ENCODE results near the gene HOXB8.

The HOXB8 gene

DNA sequence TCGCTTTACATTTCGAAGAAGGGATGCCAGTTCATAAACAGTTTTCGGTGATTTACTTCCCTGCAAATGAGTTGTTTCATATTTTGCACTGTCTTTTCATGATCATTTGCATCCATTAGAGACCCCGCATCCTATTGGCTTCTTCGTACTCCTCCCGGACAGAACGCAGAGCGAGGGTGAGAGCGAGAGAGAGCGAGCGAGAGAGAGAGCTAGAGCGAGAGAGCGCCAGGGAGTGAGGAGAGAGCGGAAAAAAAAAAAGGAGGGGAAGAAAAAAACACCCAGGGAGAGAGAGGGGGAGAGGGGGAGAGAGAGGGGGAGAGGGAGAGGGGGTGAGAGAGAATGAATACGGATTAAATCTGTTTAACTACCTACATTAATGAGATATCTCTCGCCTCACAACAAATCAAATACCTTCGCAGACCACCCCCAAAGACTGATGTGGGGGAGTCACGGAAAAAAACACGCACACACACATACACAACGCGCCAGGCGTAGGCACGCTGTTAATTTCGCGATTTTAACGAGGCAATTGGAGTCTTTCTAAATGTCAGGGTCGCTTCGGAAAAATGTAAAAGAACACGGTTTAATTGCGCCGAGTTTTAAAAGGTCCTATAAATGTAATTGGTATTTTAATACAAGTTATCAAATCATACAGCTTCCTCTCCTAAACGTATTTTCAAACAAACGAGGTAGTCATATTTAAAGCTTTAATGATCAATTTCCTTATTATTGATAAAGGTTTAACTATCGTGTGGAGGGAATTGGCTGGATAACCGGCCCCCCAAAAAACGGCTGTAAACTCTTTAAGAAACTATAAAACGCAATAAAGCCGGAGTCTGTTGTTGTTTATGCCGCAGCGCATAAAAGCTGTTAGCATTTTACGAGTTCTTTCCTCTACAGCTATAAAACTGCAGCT is at the start of gene HOXB8:
Gene HOXB8, minus strand, starts transcription at position 246 of the 916 bp plus-strand sequence. CDS start 588 bp downstream, outside the sequence.
- DNase-seq = no peak

DNA sequence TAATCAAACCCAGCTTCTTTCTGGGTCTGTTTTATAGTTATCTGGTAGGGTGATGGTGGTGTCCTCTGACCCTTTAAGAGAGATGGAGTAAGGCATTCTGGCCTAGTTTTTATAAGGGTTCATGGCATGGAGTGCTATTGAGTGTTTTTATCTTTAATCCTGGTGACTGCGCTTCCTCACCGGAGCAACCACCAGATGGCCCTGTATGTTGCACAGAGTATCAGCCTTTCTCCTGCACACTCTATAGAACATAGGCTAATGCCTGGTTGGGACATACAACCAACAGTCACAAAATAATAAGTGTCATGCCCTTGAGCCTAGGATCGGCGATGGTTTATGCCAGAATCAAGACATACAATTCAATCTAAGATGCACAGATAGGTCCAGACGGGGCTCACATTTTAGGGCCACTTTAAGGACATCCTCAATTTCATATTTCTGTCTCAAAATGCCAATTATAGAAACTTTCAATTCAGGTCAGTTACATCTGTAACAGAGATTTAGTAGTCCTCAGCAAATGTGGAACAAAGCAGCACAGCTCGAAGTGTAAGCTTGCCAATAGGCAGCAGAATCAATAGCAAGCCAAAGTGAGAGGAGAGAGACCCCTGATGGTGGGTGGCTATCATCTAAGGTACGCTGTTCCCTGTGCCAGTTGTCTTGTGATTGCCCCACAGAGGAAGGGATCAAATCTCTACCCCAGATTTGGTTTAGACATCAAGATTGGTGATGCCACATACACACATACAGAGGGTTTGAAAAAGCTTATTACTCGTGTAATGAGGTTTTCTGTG is 48.2 kb upstream of the HOXB8 start:
- DNase-seq = no peak

DNA sequence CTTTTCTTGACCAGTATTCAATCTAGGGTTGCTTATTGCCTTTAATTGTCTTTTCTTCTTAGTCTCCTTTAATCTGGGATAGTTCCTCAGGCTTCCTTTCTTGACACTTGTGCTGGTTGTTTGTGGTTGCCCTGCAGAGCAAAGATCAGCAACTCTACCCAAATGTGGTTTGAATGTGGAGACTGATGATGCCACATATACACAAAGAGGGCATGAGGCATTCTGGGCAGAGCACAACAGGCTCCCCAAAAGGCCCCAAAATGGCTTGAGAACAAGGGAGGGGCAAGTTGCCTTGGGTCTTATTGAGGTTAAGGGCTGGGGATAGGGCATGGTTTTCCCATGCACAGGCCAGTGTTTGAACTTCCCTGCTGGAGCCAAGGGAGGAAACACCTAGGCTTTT is 40.8 kb upstream of the HOXB8 start:
- DNase-seq = no peak

DNA sequence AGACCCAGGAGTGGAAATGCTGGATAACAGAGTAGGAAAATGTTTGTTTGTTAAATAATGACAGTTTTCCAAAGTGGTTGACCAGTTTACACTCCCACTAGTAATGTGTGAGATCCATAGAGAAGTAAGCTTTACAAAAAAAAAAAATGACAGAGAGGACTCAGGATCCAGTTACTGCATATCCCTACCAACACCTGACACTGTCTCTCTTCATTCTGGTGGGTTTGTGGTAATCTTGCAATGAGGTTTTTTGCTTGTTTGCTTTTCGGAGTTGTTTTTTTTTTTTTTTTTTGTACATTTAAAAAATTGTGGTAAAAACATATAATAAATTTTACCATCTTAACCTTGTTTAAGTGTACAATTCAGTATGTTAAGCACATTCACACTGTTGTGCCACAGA is 34.6 kb upstream of the HOXB8 start:
- DNase-seq = no peak

DNA sequence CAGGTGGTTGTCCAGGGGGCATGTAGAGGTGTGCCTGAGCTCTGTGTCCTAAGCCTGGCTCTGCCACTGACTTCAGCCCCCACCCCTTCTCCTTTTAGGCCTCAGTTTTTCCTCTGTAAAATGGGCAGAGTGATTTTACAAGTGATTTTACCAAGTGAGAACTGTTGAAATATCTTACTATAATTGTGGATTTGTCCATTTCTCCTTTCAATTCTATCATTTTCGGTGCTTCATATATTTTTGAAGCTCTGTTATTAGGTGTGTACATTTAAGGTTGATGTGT is 32.8 kb upstream of the HOXB8 start:
- DNase-seq = no peak

DNA sequence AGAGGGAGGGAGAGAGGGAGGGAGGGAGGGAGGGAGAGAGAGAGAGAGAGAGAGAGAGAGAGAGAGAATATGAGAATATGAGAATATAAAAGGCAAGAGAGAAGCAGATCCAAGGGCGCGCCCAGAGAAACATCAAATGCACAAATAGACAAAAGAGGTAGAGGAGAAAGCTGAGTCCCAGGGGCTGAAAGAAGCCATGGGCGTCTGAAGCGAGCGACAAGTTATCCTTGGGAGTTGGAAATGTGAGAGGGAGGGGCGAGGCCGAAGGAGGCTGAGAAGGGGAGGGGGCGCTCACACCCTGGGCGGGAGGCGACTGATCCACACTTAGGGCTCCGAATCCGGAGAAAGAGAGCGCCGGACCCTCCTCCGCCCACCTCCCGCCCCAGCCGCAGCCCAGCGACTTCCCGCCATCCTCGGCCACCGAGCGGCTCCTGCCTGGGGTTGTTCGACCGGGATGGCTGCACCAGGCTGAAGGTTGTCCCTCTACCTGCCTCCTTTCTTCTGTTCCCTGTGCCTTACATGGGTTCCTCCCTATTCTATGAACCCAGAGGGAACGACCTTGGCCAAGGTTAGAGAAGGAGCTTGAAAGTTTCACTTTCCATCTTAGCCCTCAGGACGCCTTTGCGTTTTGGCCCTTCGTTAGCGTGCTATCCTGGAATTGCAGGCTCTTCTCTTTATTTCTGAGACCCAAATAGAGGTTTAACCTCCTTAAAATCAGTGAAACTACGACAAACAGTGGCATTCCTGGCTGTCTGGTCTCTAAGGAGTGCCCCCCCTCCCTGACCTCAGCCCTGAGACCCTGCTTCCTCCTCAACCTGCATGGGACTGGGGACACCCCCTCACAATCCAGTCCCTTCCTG is 32.2 kb upstream of the HOXB8 start:
- no peak for DNase-seq

DNA sequence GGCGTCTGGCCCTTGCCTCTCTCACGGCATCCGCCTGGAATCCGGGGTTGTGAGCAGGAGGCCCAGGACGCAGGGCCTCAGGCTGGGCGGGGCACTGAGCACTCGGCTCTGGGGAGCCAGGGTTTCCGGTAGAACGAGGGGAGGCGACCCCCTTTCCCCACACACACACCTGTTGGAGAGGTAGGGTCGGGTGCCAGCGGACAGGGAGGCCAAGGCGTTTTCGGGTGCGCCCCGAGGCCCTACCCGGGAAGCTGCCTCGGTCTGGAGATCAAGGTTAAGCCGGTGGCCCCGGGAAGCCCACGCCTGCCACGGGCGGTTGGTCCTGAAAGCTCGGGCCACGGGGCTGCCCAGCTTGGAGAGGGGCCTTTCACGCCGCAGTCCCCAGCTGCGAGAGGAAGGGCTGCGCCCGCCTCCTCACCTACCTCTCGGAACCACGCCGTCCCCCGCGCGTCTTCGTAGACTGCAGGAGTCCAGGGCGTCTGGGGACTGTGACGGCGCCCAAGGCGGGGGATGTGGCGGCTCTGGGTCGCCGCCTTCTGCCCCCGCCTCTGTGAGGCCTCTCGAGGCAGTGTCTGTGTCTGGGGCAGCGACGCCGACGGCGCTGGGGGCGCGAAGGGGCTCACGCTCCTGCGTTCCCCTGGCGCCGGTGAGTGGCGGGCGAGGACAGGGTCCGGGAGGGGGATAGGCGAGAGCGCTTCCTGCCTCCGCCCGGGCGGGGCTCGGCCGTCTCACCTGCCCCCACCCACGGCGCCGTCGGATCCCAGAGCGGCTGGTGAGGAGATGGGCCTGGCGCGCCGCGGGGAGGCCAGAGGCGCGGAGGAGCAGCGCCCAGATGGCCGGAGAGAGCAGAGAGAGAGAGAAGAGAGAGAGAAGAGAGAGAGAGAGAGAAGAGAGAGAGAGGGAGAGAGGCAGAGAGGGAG is 31.4 kb upstream of the HOXB8 start:
- no peak for DNase-seq

DNA sequence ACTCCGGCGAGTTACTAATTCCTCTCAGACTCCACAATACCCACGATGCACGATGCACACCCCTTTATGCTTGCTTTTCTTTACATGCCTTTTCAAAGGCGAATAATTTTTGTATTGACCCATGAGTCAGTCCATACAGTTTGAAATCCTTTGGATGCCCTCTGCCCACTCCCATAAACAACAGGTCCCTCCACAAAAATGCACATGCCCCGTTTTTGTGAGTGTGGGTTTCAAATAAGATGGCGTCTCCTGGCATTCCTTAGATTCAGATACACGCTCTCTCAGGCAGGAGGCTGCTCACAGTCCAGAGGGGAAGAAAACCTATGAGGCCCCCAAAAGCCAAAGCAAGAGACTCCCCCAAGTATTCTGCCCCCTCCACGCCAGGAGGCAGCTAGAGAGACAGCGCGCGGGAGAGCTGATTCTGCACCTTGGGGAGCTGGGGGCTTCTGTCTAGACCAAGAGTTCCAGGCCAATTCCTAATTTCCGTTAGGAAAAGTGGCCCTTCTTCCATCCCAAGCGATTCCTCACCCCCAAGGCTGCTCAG is 30.6 kb upstream of the HOXB8 start:
- DNase-seq = no peak

DNA sequence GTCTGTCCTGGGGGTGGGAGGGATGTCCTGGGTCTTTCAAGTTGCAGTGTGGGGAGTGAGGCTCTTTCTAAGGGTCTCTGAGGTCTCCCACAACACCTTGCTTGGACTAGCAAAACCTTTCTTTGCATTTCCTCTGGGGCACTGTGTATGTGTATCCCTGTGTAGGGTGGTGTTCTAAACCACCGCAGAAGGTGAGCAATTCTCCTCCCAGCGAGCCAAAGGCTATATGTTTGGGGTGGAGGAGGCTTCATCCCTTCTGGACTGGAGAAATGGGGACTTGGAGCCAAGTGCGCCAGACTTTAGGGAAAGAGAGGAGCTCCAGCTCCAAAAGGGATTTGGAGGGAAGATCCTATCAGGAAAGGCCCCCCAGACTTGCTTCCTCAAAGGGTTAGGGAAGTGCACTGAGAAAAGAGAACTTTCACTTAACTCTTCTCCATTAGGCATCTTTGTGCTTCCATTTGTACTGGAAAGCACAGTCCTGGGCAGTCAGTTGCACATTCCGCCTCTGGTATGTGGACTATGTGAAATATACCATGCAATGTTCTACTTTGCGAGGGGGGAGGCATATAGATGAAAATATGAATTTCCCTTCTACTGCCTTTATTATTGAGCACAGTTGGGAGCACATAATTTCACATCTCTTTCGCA is 29.9 kb upstream of the HOXB8 start:
- no peak for DNase-seq

DNA sequence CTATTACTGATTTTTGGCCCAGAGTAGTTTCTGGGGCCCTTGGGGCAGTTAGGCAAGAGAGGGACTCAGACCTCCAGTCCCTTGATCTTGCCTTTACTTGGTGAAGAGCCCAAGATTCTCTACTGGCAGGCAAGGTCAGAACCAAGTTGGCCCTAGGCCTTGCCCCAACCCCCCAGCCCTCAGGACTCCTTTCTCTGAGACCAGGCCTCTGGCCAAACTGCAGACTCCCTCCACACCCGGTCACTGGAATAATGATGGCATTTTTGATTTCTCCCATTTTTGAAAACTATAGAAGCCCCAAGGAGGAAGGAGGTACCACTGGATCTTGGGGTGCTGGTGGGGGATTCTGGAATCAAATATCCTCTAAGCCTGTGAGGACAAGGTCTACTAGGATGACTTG is 29.1 kb upstream of the HOXB8 start:
- no peak for DNase-seq

DNA sequence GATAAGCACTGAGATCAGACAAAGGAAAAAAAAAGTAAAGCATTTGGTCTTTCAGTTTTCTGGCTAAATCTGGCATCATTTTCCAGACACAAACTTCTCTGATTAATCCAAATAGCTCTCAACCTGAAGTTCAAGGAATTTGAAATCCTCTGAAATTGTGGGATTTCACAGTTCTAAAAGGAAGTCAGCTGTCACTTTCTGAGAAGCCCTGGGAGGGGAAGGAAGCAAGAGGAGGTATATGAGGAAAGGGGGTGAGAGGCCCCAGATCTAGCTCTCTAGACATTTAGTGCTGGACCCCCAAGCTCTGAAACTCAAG is 28.6 kb upstream of the HOXB8 start:
- no peak for DNase-seq

DNA sequence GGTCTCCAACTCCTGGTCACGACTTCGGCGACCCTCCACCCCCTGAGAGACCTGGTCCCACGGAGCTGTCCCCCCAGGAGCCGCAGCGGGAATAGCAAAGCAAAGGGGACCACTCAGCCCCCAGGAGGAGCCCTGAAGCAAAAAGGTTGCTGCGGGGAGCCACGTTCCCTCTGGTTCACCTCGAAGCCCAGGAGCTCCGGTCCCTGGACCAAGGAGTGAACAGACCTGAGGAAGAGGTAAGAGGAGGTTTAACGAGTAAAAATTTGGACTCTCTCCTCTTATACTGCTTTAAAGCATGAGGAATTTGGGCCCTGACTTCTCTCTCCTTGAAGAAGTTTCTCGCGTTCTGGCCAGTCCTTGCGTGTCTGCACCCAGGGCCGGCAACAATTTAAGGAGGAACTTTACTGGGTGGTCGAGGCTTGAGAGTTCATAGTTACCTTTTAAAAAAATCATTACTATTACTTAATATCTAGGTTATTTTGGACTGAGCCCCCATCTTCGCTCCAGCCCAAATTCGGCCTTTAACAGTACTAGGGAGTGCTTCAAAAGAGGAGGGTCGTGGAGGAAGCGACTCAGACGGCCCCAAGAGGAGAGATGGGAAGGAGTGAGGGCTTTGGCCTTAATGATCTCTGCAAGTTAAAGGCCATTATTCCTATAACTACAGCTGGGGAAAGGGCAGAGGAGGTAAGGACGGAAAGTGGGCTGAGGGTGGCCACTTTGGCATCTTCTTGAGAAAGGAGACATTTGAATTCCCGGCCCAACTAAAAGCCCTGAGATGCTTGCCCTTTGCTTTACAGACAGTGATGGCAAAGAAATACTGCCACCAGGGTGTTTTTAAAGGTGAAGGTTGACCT is 28.0 kb upstream of the HOXB8 start:
- DNase-seq = no peak

DNA sequence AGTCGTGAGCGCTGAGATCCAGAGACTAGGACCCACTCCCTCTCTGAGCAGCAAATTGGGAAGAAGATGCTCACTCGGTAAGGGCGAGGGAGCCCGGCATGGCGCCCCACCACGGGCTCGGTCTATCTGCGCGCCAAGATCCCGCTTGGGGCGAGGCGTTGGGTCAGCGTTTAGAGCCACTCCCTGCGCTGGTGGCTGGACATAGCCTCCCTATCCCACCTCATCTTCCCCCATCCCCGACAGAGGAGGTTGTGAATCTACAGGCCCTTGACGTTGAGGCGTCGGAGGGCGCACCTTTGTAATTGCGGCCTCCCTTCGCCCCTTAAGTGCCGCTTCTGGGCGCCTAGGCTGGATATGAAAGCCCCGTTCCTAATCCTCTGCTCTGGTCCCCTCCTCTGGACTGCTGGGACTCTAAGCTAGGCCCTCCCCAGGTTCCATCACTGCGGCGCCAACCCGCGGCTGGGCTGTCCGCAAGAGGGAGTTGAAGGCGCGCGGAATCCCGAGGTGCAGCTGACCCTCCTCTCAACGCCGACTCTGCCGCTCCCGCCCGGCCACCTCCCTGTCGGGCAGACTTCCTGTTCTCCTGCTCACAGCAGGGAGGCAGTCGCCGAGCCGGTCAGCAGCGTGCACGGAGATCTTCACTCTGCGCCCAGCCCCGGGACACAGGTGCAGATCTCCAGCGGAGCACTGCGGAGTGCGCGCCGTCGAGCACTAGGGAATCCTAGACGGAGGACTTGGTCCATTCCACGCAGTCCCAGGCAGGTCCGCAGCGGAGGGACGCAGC is 27.2 kb upstream of the HOXB8 start:
- DNase-seq = no peak

DNA sequence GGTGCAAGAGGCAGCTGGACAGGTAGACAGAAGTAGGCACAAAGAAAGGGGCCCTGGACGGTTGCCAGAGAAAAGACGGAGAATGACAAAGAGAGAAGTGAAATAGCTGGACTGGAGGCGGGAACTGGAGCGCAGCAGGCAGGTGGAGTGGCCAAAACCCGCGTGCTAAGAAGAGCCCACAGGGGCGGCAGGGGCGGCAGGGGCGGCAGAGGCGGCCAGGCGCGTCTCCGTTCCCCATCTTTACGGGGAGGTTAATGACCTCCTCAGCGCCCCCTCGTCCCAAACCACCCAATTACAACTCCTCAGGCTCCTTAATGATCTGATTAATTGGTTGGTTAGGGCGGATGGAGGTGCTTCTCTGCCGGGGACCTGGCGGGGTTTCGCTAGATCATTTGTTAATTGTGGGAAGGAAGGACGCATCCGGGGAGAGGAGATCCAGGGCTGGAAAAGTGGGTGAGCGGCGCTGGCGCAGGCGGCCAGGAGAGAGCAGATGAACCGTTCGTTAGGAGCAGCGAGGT is 26.5 kb upstream of the HOXB8 start:
- no peak for DNase-seq

DNA sequence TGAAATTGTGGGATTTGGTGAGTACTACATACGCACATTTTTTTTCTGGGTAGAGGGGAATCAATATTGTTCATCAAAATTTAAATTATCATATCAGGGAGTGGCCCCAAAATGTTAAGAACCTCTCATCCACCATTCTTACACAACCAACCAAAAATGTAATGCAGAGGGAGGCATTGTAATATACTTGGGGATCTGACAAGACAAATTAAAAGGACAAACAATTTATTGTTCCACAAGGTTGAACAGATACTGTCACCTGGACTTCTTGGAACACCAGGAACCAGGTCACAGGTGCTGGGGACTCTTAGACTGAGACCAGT is 25.7 kb upstream of the HOXB8 start:
- no peak for DNase-seq

DNA sequence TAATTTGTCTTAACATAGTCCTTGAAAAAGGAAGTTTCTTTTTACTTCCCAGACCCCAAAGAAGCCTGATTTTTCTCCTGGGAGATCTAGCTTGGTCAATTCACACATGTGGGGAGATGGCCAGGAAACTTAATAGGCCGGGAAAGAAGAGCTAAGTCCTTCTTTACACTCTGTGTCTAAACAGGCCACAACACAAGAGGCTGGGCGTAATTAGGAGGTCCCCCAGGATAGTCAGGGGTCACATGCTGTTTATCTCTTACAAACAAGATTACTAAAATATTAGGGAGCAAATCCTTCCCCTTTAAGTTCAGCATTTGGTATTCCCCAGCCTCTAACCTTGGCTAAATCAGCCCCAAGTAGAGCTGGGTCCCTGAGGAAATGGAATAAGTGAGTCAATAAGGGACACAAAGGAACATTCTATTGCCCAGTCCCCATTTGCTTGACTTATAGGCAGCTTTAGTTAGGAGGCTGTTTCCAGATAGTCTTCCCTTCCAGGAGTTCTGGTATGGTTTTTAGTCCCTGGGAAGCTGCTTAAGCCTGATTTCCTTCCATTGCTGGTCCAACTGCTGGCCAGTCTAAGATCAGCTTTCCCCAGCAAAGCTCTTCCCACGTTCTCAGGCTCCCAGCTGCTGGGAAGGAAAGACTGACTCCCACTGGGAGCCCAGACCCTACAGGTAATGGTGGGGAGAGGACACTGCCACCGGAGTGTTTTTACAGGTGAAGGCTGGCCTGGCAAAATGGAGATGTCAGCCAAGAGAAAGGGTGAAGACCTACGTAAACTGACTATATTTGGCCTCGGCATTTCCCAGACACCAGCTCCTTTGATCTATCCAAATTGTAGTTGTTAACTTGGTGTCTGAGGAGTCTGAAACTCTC is 25.1 kb upstream of the HOXB8 start:
- DNase-seq = no peak

DNA sequence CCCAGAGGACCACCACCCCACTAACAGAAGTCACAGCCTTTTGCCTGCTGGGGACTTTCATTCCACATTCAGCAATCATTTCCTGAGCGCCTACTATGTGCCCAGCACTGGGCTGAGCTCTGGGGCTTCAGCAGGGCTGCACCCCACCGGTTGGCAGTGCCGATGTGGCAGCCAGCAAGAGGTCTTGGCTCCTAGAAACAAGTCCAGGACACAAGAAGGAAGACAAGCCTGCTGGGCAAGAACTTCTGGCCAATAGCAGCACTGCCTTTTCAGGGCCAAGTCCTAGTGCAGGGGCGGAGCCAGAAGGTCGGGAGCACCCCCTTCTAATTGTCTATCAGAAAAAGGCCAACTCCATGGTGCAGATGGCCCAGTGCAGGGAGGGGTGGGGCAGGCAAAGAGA is 24.0 kb upstream of the HOXB8 start:
- DNase-seq = no peak

All from hypothalamus (tissue), 51 donors.